ENCODE results near the gene TSC2.

Gene TSC2

GRCh38 chr16:2047330-2048115 lies at the start of gene TSC2, which contains the start of gene NTHL1:
TSS of gene TSC2 (plus strand) at chr16:2047985. CDS start at chr16:2048616, 631 bp downstream.
TSS of gene NTHL1 (minus strand) at chr16:2047834. CDS start at chr16:2047823, 11 bp downstream.
- peak; percentile 95 for DNase-seq

GRCh38 chr16:1998360-1998835 lies 49.4 kb upstream of the TSC2 start:
- DNase-seq, result no peak

- no peak for DNase-seq
Observed at GRCh38 chr16:1998852-1999801, 48.7 kb upstream of the TSC2 start.

- DNase-seq, result no peak
Observed at GRCh38 chr16:1999866-2000514, 47.8 kb upstream of the TSC2 start.

GRCh38 chr16:2001035-2001434 lies 46.8 kb upstream of the TSC2 start:
- no peak for DNase-seq

GRCh38 chr16:2001456-2002355 lies 46.1 kb upstream of the TSC2 start:
- DNase-seq, result no peak

- no peak for DNase-seq
Observed at GRCh38 chr16:2002406-2003230, 45.2 kb upstream of the TSC2 start.

GRCh38 chr16:2003231-2003826 lies 44.5 kb upstream of the TSC2 start:
- no peak for DNase-seq

- peak; percentile 94 for DNase-seq
Observed at GRCh38 chr16:2003827-2004641, 43.8 kb upstream of the TSC2 start.

- no peak for DNase-seq
Observed at GRCh38 chr16:2004795-2005517, 42.8 kb upstream of the TSC2 start.

- DNase-seq, result no peak
Observed at GRCh38 chr16:2005646-2006045, 42.1 kb upstream of the TSC2 start.

- no peak for DNase-seq
Observed at GRCh38 chr16:2006317-2006716, 41.5 kb upstream of the TSC2 start.

GRCh38 chr16:2007081-2007836 lies 40.5 kb upstream of the TSC2 start:
- DNase-seq, result no peak

- DNase-seq, result peak; percentile 67
Observed at GRCh38 chr16:2008009-2008526, 39.7 kb upstream of the TSC2 start.

GRCh38 chr16:2008631-2009163 lies 39.1 kb upstream of the TSC2 start:
- peak; percentile 64 for DNase-seq

GRCh38 chr16:2009164-2009711 lies 38.5 kb upstream of the TSC2 start:
- no peak for DNase-seq

- DNase-seq, result peak; percentile 83
Observed at GRCh38 chr16:2009791-2010510, 37.8 kb upstream of the TSC2 start, which contains the start of gene ZNF598. TSS of gene ZNF598 (minus strand) at chr16:2009821.
